Stimulated activated CD8-positive, alpha-beta memory T cell treated with anti-CD3 and anti-CD28 coated beads, Interleukin-4, amount 100 ng/mL, for 1 hour (primary cell): Measurements from ENCODE around the gene SRMS.

ENCODE experiments used
- DNase-seq, 2 donors: peaks; one replicate each; pipeline ENCODE4 v3.0.0-alpha.2; 2020; ENCODE audit warnings: low read depth in 2 of 2, low spot score in 1 of 2

The SRMS gene

GRCh38 chr20:63553933-63554290, 6.4 kb upstream of the SRMS start, which contains the start of gene FNDC11:
TSS of gene FNDC11 (plus strand) at chr20:63554159. CDS start at chr20:63555664, 1,505 bp downstream.
- DNase-seq: no peak

- peak; percentile 52 to 83 for DNase-seq
These were observed 5.8 kb upstream of the SRMS start for GRCh38 chr20:63553251-63553932.

- no peak for DNase-seq
These were observed 5.1 kb upstream of the SRMS start for GRCh38 chr20:63552481-63553249.

- no peak for DNase-seq
These were observed 3.5 kb upstream of the SRMS start for GRCh38 chr20:63551068-63551467.

- no peak for DNase-seq
These were observed 2.2 kb upstream of the SRMS start for GRCh38 chr20:63549679-63550282.

GRCh38 chr20:63549019-63549418, 1.5 kb upstream of the SRMS start:
- DNase-seq: no peak

- DNase-seq: no peak
These were observed 993 bp upstream of the SRMS start for GRCh38 chr20:63548542-63548941.

GRCh38 chr20:63546956-63547724, 409 bp downstream of the SRMS start:
- no peak for DNase-seq

GRCh38 chr20:63546256-63546955, 1.1 kb downstream of the SRMS start:
- no peak for DNase-seq

- DNase-seq: no peak
These were observed 1.7 kb downstream of the SRMS start for GRCh38 chr20:63545814-63546213.

GRCh38 chr20:63544958-63545516, 2.5 kb downstream of the SRMS start:
- no peak for DNase-seq

- no peak for DNase-seq
These were observed 3.1 kb downstream of the SRMS start for GRCh38 chr20:63544241-63544957.

GRCh38 chr20:63543733-63544132, 3.8 kb downstream of the SRMS start:
- DNase-seq: no peak

GRCh38 chr20:63543131-63543530, 4.4 kb downstream of the SRMS start:
- DNase-seq: no peak

- DNase-seq: no peak
These were observed 4.9 kb downstream of the SRMS start for GRCh38 chr20:63542696-63543095.

- no peak for DNase-seq
These were observed 5.5 kb downstream of the SRMS start for GRCh38 chr20:63542031-63542559.

GRCh38 chr20:63541371-63541770, 6.2 kb downstream of the SRMS start:
- DNase-seq: no peak

- no peak for DNase-seq
These were observed 6.9 kb downstream of the SRMS start for GRCh38 chr20:63540417-63541186.
